ENCODE results near the gene PLIN4.

GRCh38 chr19:4538601-4538954 lies 20.3 kb upstream of the PLIN4 start:
- TF ChIP-seq RARB (CRISPR knock-in tag; IDR thresholded peaks at IDR 0.05) (no peak), CSRNP3 (CRISPR knock-in tag; IDR thresholded peaks at IDR 0.05) (no peak), ZC3H10 (CRISPR knock-in tag; IDR thresholded peaks at IDR 0.05) (no peak), ARNTL (CRISPR knock-in tag; IDR thresholded peaks at IDR 0.05; ENCODE audit: borderline replicate concordance, low read depth) (no peak)
